Effector CD8-positive, alpha-beta T cell (primary cell): ENCODE measurements around the gene FAM162B.
"Not testable (repeated sequence)": the region's sequence is repeated elsewhere in the genome, so short reads cannot be mapped to it uniquely, and the experiment has no call there.

ENCODE experiments used
- DNase-seq: peaks from one replicate; lab custom pipeline; 2025; lab: John Stamatoyannopoulos, UW

Gene FAM162B

GRCh38 chr6:116726947-116727346 lies 38.6 kb downstream of the FAM162B start:
- no peak for DNase-seq

- no peak for DNase-seq
These were observed 50.8 kb downstream of the FAM162B start for GRCh38 chr6:116714761-116715160.

GRCh38 chr6:116714296-116714695 lies 51.2 kb downstream of the FAM162B start:
- no peak for DNase-seq

GRCh38 chr6:116705917-116706316 lies 59.6 kb downstream of the FAM162B start:
- DNase-seq = no peak

GRCh38 chr6:116703888-116704287 lies 61.6 kb downstream of the FAM162B start:
- DNase-seq = not testable (repeated sequence)
